ENCODE measurements around the gene DDX11.
"Not testable (repeated sequence)": the region's sequence is repeated elsewhere in the genome, so short reads cannot be mapped to it uniquely, and the experiment has no call there.

The DDX11 gene

DNA sequence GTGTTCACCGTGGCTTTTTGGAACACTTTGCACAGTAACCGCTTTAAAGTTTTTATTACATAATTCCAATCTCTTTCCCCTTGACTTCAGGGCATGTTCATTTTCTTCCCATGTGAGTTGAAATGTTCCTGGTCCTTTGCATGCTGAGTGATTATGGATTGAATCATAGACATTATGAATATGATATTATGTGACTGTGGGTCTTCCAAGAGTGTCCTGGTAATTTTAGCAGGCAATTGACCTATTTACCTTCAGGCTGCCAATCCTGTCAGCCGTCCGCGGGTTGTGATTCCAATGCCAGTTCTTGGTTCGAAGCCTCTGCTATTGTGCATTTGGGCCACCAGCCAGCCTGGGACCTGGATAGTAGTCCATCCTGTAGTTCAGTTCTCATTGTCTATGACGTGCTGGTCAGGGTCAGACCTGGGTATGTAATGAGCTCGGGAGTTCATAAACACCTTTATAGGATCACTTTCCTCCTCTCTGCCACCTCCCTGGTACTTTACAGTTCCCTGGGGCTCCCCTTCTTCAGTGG lies 32.6 kb upstream of the DDX11 start:
- in situ Hi-C loops (cut with MboI; ENCODE audit: low pct_unique_long_range_greater_than_20kb, low sequenced_read_pairs, unreplicated experiment) = no loop called here
- DNase-seq (ENCODE audit: low spot score) = no peak
- TF ChIP-seq, protein P1, sequence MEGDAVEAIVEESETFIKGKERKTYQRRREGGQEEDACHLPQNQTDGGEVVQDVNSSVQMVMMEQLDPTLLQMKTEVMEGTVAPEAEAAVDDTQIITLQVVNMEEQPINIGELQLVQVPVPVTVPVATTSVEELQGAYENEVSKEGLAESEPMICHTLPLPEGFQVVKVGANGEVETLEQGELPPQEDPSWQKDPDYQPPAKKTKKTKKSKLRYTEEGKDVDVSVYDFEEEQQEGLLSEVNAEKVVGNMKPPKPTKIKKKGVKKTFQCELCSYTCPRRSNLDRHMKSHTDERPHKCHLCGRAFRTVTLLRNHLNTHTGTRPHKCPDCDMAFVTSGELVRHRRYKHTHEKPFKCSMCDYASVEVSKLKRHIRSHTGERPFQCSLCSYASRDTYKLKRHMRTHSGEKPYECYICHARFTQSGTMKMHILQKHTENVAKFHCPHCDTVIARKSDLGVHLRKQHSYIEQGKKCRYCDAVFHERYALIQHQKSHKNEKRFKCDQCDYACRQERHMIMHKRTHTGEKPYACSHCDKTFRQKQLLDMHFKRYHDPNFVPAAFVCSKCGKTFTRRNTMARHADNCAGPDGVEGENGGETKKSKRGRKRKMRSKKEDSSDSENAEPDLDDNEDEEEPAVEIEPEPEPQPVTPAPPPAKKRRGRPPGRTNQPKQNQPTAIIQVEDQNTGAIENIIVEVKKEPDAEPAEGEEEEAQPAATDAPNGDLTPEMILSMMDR (IDR thresholded peaks at IDR 0.05; ENCODE audit: extremely low read depth, insufficient read depth, missing control alignments) = no peak

DNA sequence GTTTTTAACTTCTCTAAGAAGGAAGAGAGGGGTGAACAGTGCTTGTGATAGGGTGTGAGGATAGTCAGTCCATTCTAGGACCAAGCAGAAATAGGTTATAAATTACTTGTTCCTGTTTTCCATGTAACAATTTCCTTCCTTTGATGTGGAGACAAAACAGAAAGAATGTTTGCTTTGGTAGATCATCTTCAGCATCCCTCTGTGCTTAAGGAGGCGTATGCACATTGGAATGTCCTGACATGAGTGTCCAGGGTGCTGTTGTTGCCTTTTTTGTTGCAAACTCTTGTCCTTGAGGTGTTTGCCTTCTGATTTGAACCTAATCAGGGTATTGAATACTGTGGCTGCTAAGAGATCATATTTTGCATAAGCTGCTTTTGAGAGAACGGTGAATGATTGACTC lies 23.5 kb upstream of the DDX11 start:
- DNase-seq (ENCODE audit: low spot score); in situ Hi-C loops (cut with MboI; ENCODE audit: low pct_unique_long_range_greater_than_20kb, low sequenced_read_pairs, unreplicated experiment): not testable (repeated sequence)

DNA sequence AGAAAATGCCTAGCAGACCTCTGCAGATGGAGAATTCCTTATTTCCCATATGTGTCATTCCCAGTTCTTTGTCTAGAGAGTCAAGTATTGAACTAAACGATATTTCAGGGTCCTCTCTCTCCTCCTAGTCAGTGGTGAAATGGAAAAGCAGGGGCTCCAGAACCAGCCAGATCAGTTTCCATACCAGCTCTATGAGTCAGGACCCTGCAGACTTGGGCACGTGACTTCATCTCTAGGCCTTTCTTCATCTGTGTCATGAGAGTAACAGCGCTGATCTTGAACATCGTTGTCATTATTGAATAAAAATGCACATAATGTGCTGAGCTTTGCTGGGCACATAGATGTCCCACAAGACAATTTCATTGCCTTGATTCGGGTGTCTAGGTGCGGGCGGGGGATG lies 23.1 kb upstream of the DDX11 start:
- in situ Hi-C loops (cut with MboI; ENCODE audit: low pct_unique_long_range_greater_than_20kb, low sequenced_read_pairs, unreplicated experiment); DNase-seq (ENCODE audit: low spot score): not testable (repeated sequence)

DNA sequence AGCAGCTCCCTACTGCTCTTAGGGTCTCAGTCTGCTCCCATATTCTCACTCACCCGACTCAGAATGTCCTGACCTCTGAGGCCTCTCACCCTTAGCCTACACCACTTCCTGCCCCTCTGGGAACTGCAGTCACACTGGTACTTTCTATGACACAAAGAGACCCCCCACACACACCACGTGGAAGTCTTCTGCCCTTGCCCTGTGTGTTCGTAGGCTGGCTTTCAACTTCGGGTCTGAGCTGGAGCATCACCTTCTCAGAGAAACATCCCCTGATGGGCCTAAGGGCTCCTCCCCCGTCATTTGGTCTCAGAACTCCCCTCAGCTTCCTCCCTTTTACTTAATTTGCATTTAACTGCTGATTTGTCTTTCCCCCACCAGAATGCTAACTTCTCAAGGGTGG lies 22.0 kb upstream of the DDX11 start:
- DNase-seq (ENCODE audit: low spot score) = peak; percentile 8
- in situ Hi-C loops (cut with MboI; ENCODE audit: low pct_unique_long_range_greater_than_20kb, low sequenced_read_pairs, unreplicated experiment) = not testable (repeated sequence)

DNA sequence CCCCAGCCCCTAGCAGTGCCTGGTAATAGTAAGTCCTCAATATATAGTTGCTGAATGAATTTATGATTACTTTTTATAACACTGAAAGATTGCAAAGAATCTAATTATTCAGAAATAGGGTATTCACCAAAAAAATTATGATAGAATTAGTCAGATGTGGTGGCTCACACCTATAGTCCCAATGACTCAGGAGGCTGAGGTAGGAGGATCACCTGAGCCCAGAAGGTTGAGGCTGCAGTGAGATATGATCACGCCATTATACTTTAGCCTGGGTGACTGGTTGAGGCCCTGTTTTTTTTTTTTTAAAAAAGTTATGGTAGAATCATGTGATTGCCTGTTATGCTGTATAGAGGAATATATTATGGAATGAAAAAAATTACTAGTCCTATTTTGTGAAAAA lies 21.5 kb upstream of the DDX11 start:
- in situ Hi-C loops (cut with MboI; ENCODE audit: low pct_unique_long_range_greater_than_20kb, low sequenced_read_pairs, unreplicated experiment); DNase-seq (ENCODE audit: low spot score): not testable (repeated sequence)

DNA sequence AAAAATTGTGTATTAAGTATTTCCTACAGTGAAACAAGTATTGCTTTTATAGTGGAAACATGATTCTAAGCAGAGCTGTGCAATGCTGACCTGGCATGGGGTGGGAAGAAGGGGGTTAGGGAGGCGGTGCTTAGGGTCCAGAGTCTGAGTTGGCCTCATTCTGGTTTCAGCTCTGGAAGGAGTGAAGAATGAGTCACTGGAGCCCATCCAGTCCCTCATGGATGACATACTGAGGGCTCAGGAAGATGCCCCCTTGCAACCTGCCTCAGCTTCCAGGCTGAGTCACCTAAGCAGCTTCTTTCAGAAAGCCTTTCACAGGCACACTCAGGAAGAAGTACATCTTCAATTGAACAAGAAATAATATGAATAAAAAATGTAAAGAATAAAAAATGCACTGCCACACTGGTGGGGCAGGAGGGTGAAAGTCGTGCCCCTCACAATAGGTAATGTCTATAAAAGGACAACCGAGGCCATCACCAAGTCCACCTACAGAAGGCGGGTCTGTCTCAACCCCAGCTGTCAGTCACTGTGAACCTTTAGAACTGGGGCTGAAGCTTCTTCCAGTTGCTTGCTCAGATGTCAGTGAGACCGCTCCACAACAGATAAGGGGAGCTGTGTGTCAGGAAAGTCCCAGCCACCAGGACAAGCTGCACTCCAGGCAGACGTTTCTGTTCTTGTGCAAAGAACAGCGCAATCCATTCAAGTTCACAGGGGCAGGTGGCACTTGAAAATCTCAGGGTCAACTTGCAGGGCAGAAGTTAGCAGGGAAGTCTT lies 20.8 kb upstream of the DDX11 start:
- in situ Hi-C loops (cut with MboI; ENCODE audit: low pct_unique_long_range_greater_than_20kb, low sequenced_read_pairs, unreplicated experiment); DNase-seq (ENCODE audit: low spot score): not testable (repeated sequence)

DNA sequence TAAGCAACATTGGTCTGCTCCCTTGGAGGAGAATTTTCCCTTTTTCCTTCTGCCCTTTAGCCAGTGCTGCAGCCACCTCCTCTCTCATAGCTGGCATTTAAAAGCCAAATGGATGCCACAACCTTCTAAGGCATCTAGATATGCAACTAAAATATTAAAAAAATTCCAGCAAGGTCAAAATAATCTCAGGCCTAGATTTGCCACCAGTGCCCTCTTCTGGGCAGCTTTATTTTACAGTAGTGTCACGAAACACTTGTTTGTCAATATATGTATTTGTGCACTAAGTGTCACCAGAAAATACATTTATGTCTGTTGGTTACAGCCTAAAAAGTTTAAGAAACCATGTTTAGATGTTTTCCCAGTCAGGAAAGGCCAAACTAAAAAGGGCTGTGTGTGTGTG lies 19.7 kb upstream of the DDX11 start:
- in situ Hi-C loops (cut with MboI; ENCODE audit: low pct_unique_long_range_greater_than_20kb, low sequenced_read_pairs, unreplicated experiment); DNase-seq (ENCODE audit: low spot score): not testable (repeated sequence)
- TF ChIP-seq, protein P1 (IDR thresholded peaks at IDR 0.05; ENCODE audit: extremely low read depth, insufficient read depth, missing control alignments) = peak; percentile 6

DNA sequence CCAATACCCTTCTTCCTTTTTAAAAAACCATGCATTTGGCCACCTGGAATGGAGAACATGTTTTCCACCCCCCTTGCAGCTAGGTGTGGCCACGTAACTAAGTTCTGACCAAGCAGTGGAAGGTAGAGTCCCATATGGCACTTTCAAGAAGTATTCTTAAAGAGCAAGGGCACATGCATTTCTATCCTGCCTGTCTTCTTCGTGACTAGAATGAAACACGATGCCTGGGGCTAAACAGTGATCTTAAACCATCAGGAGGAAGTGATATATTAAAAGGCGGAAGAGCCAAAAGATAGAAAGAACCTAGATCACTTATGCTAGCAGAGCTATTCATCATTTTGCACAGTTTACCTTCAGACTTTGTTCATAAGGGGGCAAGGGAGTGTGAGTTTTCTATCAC lies 16.0 kb upstream of the DDX11 start:
- no peak for DNase-seq (ENCODE audit: low spot score)
- TF ChIP-seq, protein P1 (IDR thresholded peaks at IDR 0.05; ENCODE audit: extremely low read depth, insufficient read depth, missing control alignments) = no peak
- in situ Hi-C loops (cut with MboI; ENCODE audit: low pct_unique_long_range_greater_than_20kb, low sequenced_read_pairs, unreplicated experiment) = no loop called here

DNA sequence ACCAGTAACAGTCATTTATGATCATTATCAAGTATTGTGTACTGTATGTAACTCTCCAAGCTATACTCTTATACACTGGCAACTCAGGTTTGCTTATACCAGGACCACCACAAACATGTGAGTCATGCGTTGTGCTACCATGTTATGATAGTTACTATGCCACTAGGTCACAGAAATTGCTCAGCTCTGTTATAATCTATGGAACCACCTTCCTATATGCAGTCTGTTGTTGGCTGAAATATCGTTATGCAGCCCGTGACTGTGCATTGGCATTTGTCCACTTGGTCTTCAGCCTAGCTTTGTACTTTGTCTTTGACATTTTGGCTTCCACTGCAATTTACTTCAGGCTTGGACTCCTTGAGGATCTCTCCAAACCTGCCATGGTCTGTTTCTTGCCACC lies 7.5 kb upstream of the DDX11 start:
- in situ Hi-C loops (cut with MboI; ENCODE audit: low pct_unique_long_range_greater_than_20kb, low sequenced_read_pairs, unreplicated experiment); DNase-seq (ENCODE audit: low spot score): not testable (repeated sequence)

DNA sequence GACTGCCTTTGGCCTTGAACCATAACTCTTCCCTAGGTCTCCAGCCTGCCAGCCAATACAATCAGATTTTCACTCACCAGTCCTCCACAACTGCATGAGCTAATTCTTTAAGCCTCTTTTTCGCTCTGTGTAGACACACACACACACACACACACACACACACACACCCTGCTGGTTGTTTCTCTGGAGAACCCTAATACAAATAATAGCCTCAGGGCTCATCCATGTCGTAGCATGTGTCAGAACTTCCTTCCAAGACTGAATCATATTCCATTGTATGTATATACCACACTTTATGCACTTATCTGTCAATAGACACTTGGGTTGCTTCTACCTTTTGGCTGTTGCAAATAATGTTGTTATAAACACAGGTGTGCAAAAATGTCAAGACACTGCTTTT lies 6.0 kb upstream of the DDX11 start:
- in situ Hi-C loops (cut with MboI; ENCODE audit: low pct_unique_long_range_greater_than_20kb, low sequenced_read_pairs, unreplicated experiment); DNase-seq (ENCODE audit: low spot score): not testable (repeated sequence)

DNA sequence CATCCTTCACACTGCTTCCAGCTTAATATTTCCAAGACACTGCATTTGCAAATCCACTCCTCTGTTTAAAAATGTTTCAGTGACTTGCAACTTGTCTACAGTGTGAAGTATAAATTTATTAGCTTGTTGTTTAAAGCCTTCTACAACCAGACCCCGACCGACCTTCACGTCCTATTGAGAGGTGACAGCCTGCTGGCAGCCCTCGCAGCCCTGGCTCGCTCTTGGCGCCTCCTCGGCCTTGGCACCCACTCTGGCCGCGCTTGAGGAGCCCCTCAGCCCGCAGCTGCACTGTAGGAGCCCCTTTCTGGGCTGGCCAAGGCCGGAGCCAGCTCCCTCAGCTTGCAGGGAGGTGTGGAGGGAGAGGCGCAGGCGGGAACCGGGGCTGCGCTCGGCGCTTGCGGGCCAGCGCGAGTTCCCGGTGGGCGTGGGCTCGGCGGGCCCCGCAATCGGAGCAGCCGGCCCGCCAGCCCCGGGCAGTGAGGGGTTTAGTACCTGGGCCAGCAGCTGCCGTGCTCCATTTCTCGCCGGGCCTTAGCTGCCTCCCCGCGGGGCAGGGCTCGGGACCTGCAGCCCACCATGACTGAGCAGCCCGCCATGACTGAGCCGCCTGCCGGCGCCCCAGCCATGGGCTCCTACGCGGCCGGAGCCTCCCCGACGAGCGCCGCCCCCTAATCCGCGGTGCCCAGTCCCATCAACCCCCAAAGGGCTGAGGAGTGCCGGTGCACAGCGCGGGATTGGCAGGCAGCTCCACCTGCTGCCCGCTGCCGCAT lies 2.5 kb upstream of the DDX11 start:
- in situ Hi-C loops (cut with MboI; ENCODE audit: low pct_unique_long_range_greater_than_20kb, low sequenced_read_pairs, unreplicated experiment); DNase-seq (ENCODE audit: low spot score): not testable (repeated sequence)

DNA sequence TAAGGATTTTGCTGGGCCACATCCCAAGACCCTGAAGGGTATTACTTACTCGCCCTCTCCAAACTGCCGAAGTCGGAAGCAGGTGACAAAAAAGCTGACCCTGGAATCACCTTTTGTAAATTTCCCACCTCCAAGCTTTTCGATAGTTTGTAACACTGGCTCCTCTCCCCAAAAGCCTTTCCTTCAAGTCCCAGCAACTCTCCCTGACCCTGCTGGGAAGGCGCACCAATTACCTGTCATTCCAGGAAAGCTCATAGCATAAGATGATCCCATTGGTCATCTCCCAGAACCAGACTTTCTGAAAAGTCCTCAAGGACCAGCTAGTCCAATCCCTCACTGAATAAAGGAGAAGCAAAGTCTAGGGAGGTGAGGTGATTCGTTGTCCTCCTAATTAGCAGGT lies 698 bp upstream of the DDX11 start:
- DNase-seq (ENCODE audit: low spot score); in situ Hi-C loops (cut with MboI; ENCODE audit: low pct_unique_long_range_greater_than_20kb, low sequenced_read_pairs, unreplicated experiment): not testable (repeated sequence)

DNA sequence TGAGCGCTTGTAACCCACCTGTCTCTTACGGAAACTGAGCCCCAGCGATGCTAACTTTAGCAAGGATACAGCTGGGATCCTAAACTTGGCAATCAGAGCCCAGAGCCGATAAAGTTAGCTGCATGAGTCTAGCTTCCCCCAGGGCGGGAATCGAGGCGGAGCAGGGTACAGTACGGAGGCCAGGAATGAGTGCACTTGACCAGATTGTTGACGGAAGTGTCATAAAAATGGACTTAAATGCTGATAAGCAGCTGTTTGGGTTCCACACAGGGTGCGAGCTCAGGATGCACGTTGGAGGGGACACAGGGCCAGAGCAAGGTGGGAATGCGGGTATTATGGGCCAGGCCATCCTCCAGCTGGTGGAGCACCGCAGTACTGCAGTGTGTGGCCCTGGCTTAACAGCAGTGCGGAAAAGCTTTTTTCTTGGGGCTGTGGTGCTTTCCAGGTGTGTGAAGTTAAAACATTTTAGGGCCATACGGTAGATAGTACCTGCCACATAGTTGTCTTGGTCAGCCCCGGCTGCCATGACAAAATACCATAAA lies 744 bp downstream of the DDX11 start:
- DNase-seq (ENCODE audit: low spot score); in situ Hi-C loops (cut with MboI; ENCODE audit: low pct_unique_long_range_greater_than_20kb, low sequenced_read_pairs, unreplicated experiment): not testable (repeated sequence)

DNA sequence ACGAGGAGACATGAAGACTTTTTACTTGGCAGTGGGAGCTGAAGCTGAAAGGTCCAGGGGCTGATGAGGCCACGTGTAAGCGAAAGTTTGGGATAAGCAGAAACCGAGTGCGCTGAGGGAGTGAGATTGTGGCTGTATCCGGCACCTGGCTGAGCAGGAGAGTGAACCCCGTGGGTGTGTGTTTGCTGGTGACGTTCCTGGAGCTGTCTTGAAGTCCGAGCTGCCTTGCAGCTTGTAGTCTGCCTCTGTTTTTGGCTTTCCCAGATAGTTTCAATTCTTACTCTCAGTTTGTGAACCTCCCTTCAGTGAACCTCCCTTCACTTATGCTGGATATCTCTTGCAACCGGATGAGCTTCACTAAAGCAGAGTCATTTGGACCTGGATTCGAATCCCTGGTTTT lies 2.5 kb downstream of the DDX11 start:
- DNase-seq (ENCODE audit: low spot score); in situ Hi-C loops (cut with MboI; ENCODE audit: low pct_unique_long_range_greater_than_20kb, low sequenced_read_pairs, unreplicated experiment): not testable (repeated sequence)

Measured in GM13977 (cell line).